B cell (primary cell): ENCODE measurements around the gene HMG20A. TPM values are rescaled to one million over a fixed set of nuclear protein-coding genes. Genes with fewer than 3 reads are reported as not detected.

ENCODE experiments used
- ATAC-seq: fragments of 200-7000 bp; cut with Tn5 transposase; one replicate; pipeline ENCODE4 v1.10.0; 2021; ENCODE audit warnings: low read depth, mild to moderate bottlenecking, moderate number of reproducible peaks, moderate library complexity
- CTCF ChIA-PET: fragments of 350-600 bp; sonication (Branson Sonifier 250); formaldehyde crosslinking; loops from one replicate; lab custom pipeline; 2021; ENCODE audit warnings: antibody characterized with exemption, inconsistent platforms; lab: Charles Lee
- POLR2A ChIA-PET: fragments of 350-600 bp; sonication (Branson Sonifier 250); formaldehyde crosslinking; loops from one replicate; lab custom pipeline; 2021; ENCODE audit warnings: antibody characterized with exemption; lab: Charles Lee
- DNase-seq: peaks from one replicate; pipeline ENCODE4 v3.0.0; 2013
- H2AFZ ChIP-seq: 2 replicates; pipeline ENCODE4 v1.6.1; 2012; ENCODE audit warnings: mild to moderate bottlenecking, low read depth, low read length; ENCODE audit not compliant: insufficient read depth, poor library complexity, severe bottlenecking
- H3K27ac ChIP-seq, 2 donors: 1 replicate in 1 of 2; 2 replicates in 1 of 2; pipeline ENCODE4 v1.5.1; 2012 to 2013; ENCODE audit warnings: low read length in 2 of 2, mild to moderate bottlenecking in 2 of 2, moderate library complexity in 1 of 2
- H3K27me3 ChIP-seq, 4 experiments: fragments of 200-600 bp in 1 of 4; sonication (generic) in 1 of 4; replicated peaks in 1 of 4; 1 replicate in 2 of 4; 2 replicates in 2 of 4; pipeline versions ENCODE4 v1.6.1 to v1.7.0; 2013 to 2016; ENCODE audit warnings: low read length in 3 of 4, mild to moderate bottlenecking in 2 of 4, mixed read lengths in 1 of 4, moderate library complexity in 1 of 4; ENCODE audit not compliant: insufficient read depth in 4 of 4, control insufficient read depth in 3 of 4; ENCODE audit errors: control extremely low read depth in 1 of 4
- H3K36me3 ChIP-seq, 2 experiments: replicated peaks in 1 of 2; 1 replicate in 1 of 2; 2 replicates in 1 of 2; pipeline versions ENCODE4 v1.6.1 to v1.7.1; 2013; ENCODE audit warnings: low read length in 1 of 2; ENCODE audit not compliant: insufficient read depth in 2 of 2, control insufficient read depth in 1 of 2; ENCODE audit errors: control extremely low read depth in 1 of 2, extremely low read depth in 1 of 2
- H3K4me1 ChIP-seq, 2 donors: fragments of 200-600 bp in 1 of 2; sonication (generic) in 1 of 2; 1 replicate in 1 of 2; 2 replicates in 1 of 2; pipeline versions ENCODE4 v1.5.1 to v1.6.1; 2013 to 2017; ENCODE audit warnings: low read length in 2 of 2; ENCODE audit not compliant: control insufficient read depth in 2 of 2, insufficient read depth in 2 of 2
- H3K4me2 ChIP-seq: replicated peaks from 2 replicates; pipeline ENCODE3; 2012; ENCODE audit warnings: mild to moderate bottlenecking, low read depth, low read length; ENCODE audit not compliant: poor library complexity, severe bottlenecking
- H3K4me3 ChIP-seq, 5 experiments: fragments of 200-600 bp in 1 of 5; sonication (generic) in 1 of 5; 1 replicate in 3 of 5; 2 replicates in 2 of 5; pipeline versions ENCODE4 v1.5.1 to v1.7.0; 2011 to 2016; ENCODE audit warnings: low read length in 4 of 5, mild to moderate bottlenecking in 4 of 5, low read depth in 2 of 5, control low read depth in 1 of 5, moderate library complexity in 1 of 5; ENCODE audit not compliant: insufficient read depth in 1 of 5; ENCODE audit errors: control extremely low read depth in 1 of 5, extremely low read depth in 1 of 5
- H3K79me2 ChIP-seq: fragments of 200-600 bp; sonication (generic); one replicate; pipeline ENCODE4 v1.6.0; 2016; ENCODE audit warnings: low read length; ENCODE audit not compliant: control insufficient read depth, insufficient read depth
- H3K9ac ChIP-seq: fragments of 200-600 bp; sonication (generic); 2 replicates; pipeline ENCODE4 v1.6.1; 2017; ENCODE audit warnings: mild to moderate bottlenecking, low read length, moderate library complexity
- H3K9me3 ChIP-seq, 3 donors: one replicate each; pipeline versions ENCODE4 v1.6.1 to v1.7.1; 2013; ENCODE audit warnings: low read length in 2 of 3; ENCODE audit not compliant: control insufficient read depth in 2 of 3, insufficient read depth in 1 of 3; ENCODE audit errors: control extremely low read depth in 1 of 3
- H4K20me1 ChIP-seq: 2 replicates; pipeline ENCODE4 v1.6.0; 2012; ENCODE audit warnings: mild to moderate bottlenecking, low read length; ENCODE audit not compliant: insufficient read depth, control insufficient read depth, poor library complexity, severe bottlenecking
- H3K27ac Mint-ChIP-seq: one replicate; pipeline ENCODE4 v1.8.0; 2021; ENCODE audit warnings: mixed read lengths
- H3K27me3 Mint-ChIP-seq: one replicate; pipeline ENCODE4 v1.8.0; 2021; ENCODE audit warnings: mixed read lengths
- H3K4me1 Mint-ChIP-seq: one replicate; pipeline ENCODE4 v1.8.0; 2021; ENCODE audit warnings: mixed read lengths
- H3K4me3 Mint-ChIP-seq: one replicate; pipeline ENCODE4 v1.8.0; 2021; ENCODE audit warnings: mixed read lengths
- H3K9me3 Mint-ChIP-seq: one replicate; pipeline ENCODE4 v1.8.0; 2022; ENCODE audit warnings: mixed read lengths; ENCODE audit not compliant: insufficient read depth
- CTCF ChIP-seq: fragments of 200-600 bp; IDR thresholded peaks from one replicate; pipeline ENCODE4 v1.8.0; 2022; ENCODE audit warnings: antibody characterized with exemption, mild to moderate bottlenecking
- EZH2 ChIP-seq: IDR thresholded peaks from 2 replicates; pipeline ENCODE4 v1.6.1; 2012; ENCODE audit warnings: borderline replicate concordance, low read depth, mild to moderate bottlenecking, moderate library complexity, low read length; ENCODE audit not compliant: insufficient read depth, poor library complexity, severe bottlenecking
- WGBS: methylation state at CpG from one replicate; pipeline ENCODE4 v1.1.5; 2013; ENCODE audit warnings: missing lambda C conversion rate; ENCODE audit not compliant: insufficient coverage; 5-methylcytosine and 5-hydroxymethylcytosine counted together
- intact Hi-C: fragments of 100-400 bp; cut with micrococcal nuclease; formaldehyde crosslinking; loops from one replicate; pipeline ENCODE4 v1.10.0; 2022
- polyA plus RNA-seq: library from polyadenylated mRNA; depleted of rRNA; stranded (reverse); fragments of >200 nt; gene quantifications from 2 replicates; pipeline ENCODE4 v1.2.3, GENCODE V29; 2012
- total RNA-seq, 2 donors: library from RNA; stranded (reverse); fragments of 120-200 nt in 1 of 2; gene quantifications; 1 replicate in 1 of 2; 2 replicates in 1 of 2; pipeline versions ENCODE4 v1.2.3 to v1.2.4, GENCODE V29; 2013 to 2022

The HMG20A gene
- total and polyA plus RNA-seq, 2 donors (not counting 1 experiment from before 2014, with no cell fraction given): 26.1 to 63.5 TPM

- TF ChIP-seq CTCF (no peak), EZH2 (no peak)
- no peak overlapping the region for H3K4me2 ChIP-seq
- no peak for ATAC-seq
- no peaks in the 10 kb centered on the region for H3K4me1 ChIP-seq
- H3K4me3 Mint-ChIP-seq: no peak overlapping the region
- no peak overlapping the region for H3K27ac Mint-ChIP-seq
- no peaks in the 10 kb centered on the region for H3K27me3 Mint-ChIP-seq
- H3K79me2 ChIP-seq: no peaks in the 10 kb centered on the region
- 98% methylated on average over 10 of the region's 12 CpGs for WGBS
- H3K9ac ChIP-seq: no peak overlapping the region
- DNase-seq: no peak
- H3K4me3 ChIP-seq: no peak overlapping the region
- peaks cover 0 to 3% (median 0%) of the 10 kb centered on the region in 4 experiments for H3K27me3 ChIP-seq
- CTCF ChIA-PET: interaction anchor here (0.7 to 2.0 kb wide), 2 partner anchors 10 to 398 kb away, joined by 3 to 5 read pairs; no protein-coding TSS in a partner anchor
- no peaks in the 10 kb centered on the region for H3K9me3 Mint-ChIP-seq
- H3K4me1 Mint-ChIP-seq: no peaks in the 10 kb centered on the region
- POLR2A ChIA-PET: no interaction called here
- intact Hi-C loops: no loop called here
- H2AFZ ChIP-seq: no peak overlapping the region
- peaks cover 0 to under 1% (median 0%) of the 10 kb centered on the region in 3 donors for H3K9me3 ChIP-seq
- H4K20me1 ChIP-seq: no peaks in the 10 kb centered on the region
- no peak overlapping the region for H3K27ac ChIP-seq
- H3K36me3 ChIP-seq: no peaks in the 10 kb centered on the region
These were observed 107.7 kb downstream of the HMG20A start for GRCh38 chr15:77528290-77528967.

- H3K27ac ChIP-seq: no peak overlapping the region
- POLR2A ChIA-PET: no interaction called here
- no peaks in the 10 kb centered on the region for H3K9me3 Mint-ChIP-seq
- H3K79me2 ChIP-seq: no peaks in the 10 kb centered on the region
- no peaks in the 10 kb centered on the region for H3K9me3 ChIP-seq
- H3K4me1 Mint-ChIP-seq: no peaks in the 10 kb centered on the region
- H2AFZ ChIP-seq: no peak overlapping the region
- H3K4me1 ChIP-seq: no peaks in the 10 kb centered on the region
- CTCF ChIA-PET: interaction anchor here (0.7 to 2.0 kb wide), 3 partner anchors 9 to 399 kb away, joined by 3 to 6 read pairs (median 5); no protein-coding TSS in a partner anchor
- intact Hi-C loops: no loop called here
- no peak overlapping the region for H3K4me3 Mint-ChIP-seq
- H3K4me2 ChIP-seq: no peak overlapping the region
- H4K20me1 ChIP-seq: no peaks in the 10 kb centered on the region
- no peak overlapping the region for H3K4me3 ChIP-seq
- ATAC-seq (no peak), DNase-seq (no peak)
- H3K9ac ChIP-seq: no peak overlapping the region
- WGBS: 98% methylated on average over 4 of the region's 12 CpGs
- TF ChIP-seq CTCF: no peak
- TF ChIP-seq EZH2: no peak
- H3K27me3 Mint-ChIP-seq: no peaks in the 10 kb centered on the region
- H3K36me3 ChIP-seq: no peaks in the 10 kb centered on the region
- H3K27me3 ChIP-seq: peaks cover 0 to 3% (median 0%) of the 10 kb centered on the region in 4 experiments
- H3K27ac Mint-ChIP-seq: no peak overlapping the region
These were observed 108.3 kb downstream of the HMG20A start for GRCh38 chr15:77528968-77529319.
